Activated B cell treated with CpG ODN at 0.5 μM for 24 hours (primary cell): ENCODE measurements around the gene TBC1D16. TPM values are rescaled to one million over a fixed set of nuclear protein-coding genes. Genes with fewer than 3 reads are reported as not detected.
"Not testable (repeated sequence)": the region's sequence is repeated elsewhere in the genome, so short reads cannot be mapped to it uniquely, and the experiment has no call there.

Experiments
- ATAC-seq: fragments of 200-7000 bp; cut with Tn5 transposase; one replicate; pipeline ENCODE4 v1.10.0; 2021; ENCODE audit warnings: low read depth, mild to moderate bottlenecking, moderate library complexity
- CTCF ChIA-PET: fragments of 350-600 bp; sonication (Branson Sonifier 250); formaldehyde crosslinking; loops from one replicate; lab custom pipeline; 2021; ENCODE audit warnings: antibody characterized with exemption; lab: Charles Lee
- POLR2A ChIA-PET: fragments of 350-600 bp; sonication (Branson Sonifier 250); formaldehyde crosslinking; loops from one replicate; lab custom pipeline; 2021; ENCODE audit warnings: antibody characterized with exemption; lab: Charles Lee
- DNase-seq: peaks from one replicate; pipeline ENCODE4 v3.0.0; 2022
- H3K27ac Mint-ChIP-seq: one replicate; pipeline ENCODE4 v1.8.0; 2020; ENCODE audit warnings: mixed read lengths
- H3K27me3 Mint-ChIP-seq: one replicate; pipeline ENCODE4 v1.8.0; 2021; ENCODE audit warnings: mixed read lengths
- H3K36me3 Mint-ChIP-seq: one replicate; pipeline ENCODE4 v1.8.0; 2021; ENCODE audit warnings: low read depth, mixed read lengths
- H3K4me1 Mint-ChIP-seq: one replicate; pipeline ENCODE4 v1.8.0; 2021; ENCODE audit warnings: mixed read lengths
- H3K4me3 Mint-ChIP-seq: one replicate; pipeline ENCODE4 v1.8.0; 2020; ENCODE audit warnings: mild to moderate bottlenecking, mixed read lengths
- H3K9me3 Mint-ChIP-seq: one replicate; pipeline ENCODE4 v1.8.0; 2020; ENCODE audit warnings: mixed read lengths
- intact Hi-C: fragments of 100-400 bp; cut with micrococcal nuclease; formaldehyde crosslinking; loops from one replicate; pipeline ENCODE4 v1.15.1; 2024
- total RNA-seq: library from RNA; stranded (reverse); gene quantifications from 2 replicates; pipeline ENCODE4 v1.2.3, GENCODE V29; 2022
- TF ChIP-seq, protein P1 (sequence below): fragments of 200-600 bp; IDR thresholded peaks from one replicate; pipeline ENCODE4 v1.8.0; 2022; ENCODE audit warnings: antibody characterized with exemption, mild to moderate bottlenecking

Gene TBC1D16
- total RNA-seq, 1 donor from 2014 or later = 2.6 TPM

DNA sequence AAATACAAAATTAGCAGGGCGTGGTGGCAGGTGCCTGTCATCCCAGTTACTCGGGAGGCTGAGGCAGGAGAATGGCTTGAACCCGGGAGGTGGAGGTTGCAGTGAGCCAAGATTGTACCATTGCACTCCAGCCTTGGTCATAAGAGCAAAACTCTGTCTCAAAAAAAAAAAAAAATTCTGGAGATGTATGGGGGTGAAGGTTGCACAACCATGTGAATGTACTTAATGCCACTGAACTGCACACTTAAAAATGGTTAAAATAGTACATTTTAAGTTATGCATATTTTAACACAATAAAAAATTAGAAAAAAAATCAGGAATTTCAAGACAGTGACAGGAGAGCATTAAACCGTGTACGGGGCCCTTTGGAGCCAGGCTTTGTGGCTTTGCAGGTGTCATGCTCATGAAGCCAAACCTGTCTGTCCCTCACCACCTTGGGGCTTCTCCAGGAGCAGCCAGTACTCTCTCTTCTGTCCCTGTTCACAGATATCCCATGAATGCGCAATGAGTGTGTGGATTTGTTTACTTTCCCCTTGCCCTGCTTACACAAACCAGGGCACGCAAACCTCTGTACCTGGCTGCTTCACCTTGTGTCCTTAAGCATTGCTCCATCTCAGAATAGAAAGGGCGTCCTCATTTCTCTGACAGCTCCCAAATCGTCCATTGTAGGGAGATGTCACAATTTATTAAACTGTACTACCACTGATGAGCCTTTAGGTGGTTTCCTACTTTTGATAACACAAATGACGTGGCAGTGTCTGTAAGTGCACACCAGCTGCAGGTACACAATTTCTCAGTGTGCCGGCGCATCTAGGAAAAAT lies 138.2 kb downstream of the TBC1D16 start:
- intact Hi-C loops = no loop called here
- DNase-seq (no peak), ATAC-seq (no peak)
- TF ChIP-seq, protein P1, sequence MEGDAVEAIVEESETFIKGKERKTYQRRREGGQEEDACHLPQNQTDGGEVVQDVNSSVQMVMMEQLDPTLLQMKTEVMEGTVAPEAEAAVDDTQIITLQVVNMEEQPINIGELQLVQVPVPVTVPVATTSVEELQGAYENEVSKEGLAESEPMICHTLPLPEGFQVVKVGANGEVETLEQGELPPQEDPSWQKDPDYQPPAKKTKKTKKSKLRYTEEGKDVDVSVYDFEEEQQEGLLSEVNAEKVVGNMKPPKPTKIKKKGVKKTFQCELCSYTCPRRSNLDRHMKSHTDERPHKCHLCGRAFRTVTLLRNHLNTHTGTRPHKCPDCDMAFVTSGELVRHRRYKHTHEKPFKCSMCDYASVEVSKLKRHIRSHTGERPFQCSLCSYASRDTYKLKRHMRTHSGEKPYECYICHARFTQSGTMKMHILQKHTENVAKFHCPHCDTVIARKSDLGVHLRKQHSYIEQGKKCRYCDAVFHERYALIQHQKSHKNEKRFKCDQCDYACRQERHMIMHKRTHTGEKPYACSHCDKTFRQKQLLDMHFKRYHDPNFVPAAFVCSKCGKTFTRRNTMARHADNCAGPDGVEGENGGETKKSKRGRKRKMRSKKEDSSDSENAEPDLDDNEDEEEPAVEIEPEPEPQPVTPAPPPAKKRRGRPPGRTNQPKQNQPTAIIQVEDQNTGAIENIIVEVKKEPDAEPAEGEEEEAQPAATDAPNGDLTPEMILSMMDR = no peak
- H3K4me3 Mint-ChIP-seq = no peak overlapping the region
- H3K4me1 Mint-ChIP-seq = no peaks in the 10 kb centered on the region
- H3K27me3 Mint-ChIP-seq = peaks cover 23% of the 10 kb centered on the region
- peaks cover 8% of the 10 kb centered on the region for H3K9me3 Mint-ChIP-seq
- CTCF ChIA-PET = interaction anchor here (1.1 kb wide), 1 partner anchor 73 kb away, joined by 3 read pairs; no protein-coding TSS in a partner anchor
- H3K36me3 Mint-ChIP-seq = no peaks in the 10 kb centered on the region
- no peak overlapping the region for H3K27ac Mint-ChIP-seq
- POLR2A ChIA-PET = no interaction called here

DNA sequence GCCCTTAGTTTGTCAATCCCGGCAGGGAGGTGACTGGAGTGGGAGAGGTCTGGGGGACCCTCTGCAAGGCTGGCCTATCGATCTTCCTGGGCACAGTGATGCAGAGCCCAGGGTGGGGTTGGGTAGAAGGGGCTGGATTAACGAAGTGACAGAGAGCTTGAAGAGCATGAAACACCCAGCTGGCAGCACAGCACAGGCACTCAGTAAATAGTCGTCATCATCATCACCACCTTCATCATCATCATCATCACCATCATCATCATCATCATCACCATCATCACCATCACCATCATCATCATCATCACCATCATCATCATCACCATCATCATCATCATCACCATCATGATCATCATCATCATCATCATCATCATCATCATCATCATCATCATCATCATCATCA lies 142.2 kb downstream of the TBC1D16 start:
- H3K27me3 Mint-ChIP-seq = peaks cover 37% of the 10 kb centered on the region
- POLR2A ChIA-PET, H3K4me3 Mint-ChIP-seq, H3K36me3 Mint-ChIP-seq, CTCF ChIA-PET, H3K27ac Mint-ChIP-seq, intact Hi-C loops, H3K4me1 Mint-ChIP-seq, H3K9me3 Mint-ChIP-seq, DNase-seq, ATAC-seq: not testable (repeated sequence)

DNA sequence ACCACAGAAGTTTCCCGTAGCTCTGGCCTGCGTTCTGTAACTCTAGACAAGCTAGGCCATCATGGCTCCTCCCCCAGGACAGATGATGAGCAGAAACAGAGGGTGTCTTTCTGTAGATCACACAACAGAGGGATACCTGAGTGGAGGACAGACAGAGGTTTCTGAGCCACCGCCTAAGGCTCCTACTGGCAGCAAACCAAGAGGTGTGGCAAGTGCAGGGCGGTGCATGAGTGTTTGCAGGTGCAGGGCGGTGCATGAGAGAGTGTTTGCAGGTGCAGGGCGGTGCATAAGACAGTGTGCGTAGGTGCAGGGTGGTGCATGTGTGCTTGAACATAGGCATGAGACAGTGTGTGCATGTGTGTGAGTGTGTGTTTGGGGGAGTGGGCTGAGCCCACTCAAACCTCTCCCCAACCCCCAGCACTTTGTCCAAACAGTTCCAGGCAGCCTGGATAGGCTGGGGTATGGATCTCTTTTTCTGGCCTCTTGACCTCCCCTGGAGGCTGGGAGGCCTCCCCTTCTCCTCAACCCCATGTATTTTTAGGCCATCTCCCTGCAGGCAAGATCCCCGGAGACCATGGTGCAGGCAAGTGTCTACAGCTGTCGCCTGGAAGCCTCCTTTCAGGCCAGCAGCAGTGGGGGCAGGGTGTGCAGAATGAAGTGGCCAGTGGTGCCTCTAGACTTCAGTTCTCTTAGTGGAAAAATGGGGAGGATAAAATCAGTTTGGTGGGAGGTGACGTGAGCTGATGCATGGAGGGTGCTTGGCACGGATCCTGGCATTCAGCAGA lies 143.0 kb downstream of the TBC1D16 start:
- Mint-ChIP-seq H3K36me3 (no peaks in the 10 kb centered on the region), H3K9me3 (no peaks in the 10 kb centered on the region), H3K4me1 (no peaks in the 10 kb centered on the region), H3K27me3 (peaks cover 36% of the 10 kb centered on the region), H3K4me3 (no peak overlapping the region), H3K27ac (no peak overlapping the region)
- intact Hi-C loops = no loop called here
- ChIA-PET POLR2A (no interaction called here), CTCF (no interaction called here)
- TF ChIP-seq, protein P1 = no peak
- DNase-seq = no peak
- no peak for ATAC-seq

DNA sequence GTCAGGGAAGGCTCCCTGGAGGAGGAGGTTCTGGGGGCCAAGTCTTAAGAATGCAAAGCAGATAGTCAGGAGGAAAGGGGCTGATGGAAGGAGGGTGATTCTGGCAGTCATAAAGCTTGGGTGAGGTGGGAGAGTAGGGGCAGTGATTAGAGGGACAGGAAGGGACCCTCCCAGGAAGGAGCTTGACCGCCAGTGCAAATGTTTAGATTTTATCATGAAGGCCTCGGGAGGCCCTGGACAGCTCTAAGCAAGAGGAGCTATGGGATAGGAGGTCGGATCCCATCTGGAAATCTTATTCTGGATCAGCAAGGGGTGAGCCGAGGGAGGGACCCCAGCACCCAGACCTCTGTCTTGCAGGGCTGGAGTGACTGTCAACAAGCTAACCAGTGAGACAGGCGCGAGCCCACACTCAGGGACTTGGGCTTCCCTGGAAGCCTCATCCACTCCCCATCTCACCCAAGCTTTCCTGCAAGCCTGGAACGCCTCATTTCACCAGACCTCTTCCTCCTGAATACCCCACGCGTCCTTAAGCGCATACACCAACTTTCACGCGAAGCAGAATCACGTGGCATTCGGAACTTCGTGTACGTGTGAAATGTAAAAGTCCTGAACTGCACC lies 144.4 kb downstream of the TBC1D16 start:
- H3K9me3 Mint-ChIP-seq = no peaks in the 10 kb centered on the region
- H3K4me1 Mint-ChIP-seq = no peaks in the 10 kb centered on the region
- H3K36me3 Mint-ChIP-seq = no peaks in the 10 kb centered on the region
- TF ChIP-seq, protein P1 = no peak
- intact Hi-C loops = no loop called here
- CTCF ChIA-PET = interaction anchor here (0.9 kb wide), 1 partner anchor 21 kb away, joined by 3 read pairs; no protein-coding TSS in a partner anchor
- H3K27ac Mint-ChIP-seq = no peak overlapping the region
- ATAC-seq = no peak
- H3K4me3 Mint-ChIP-seq = no peak overlapping the region
- peaks cover 41% of the 10 kb centered on the region for H3K27me3 Mint-ChIP-seq
- no peak for DNase-seq
- POLR2A ChIA-PET = interaction anchor here (1.0 kb wide), 1 partner anchor 29 kb away, joined by 3 read pairs; no protein-coding TSS in a partner anchor

GRCh38 chr17:79890706-79891105 lies 145.0 kb downstream of the TBC1D16 start:
- no peak for ATAC-seq
- TF ChIP-seq, protein P1 = no peak
- H3K9me3 Mint-ChIP-seq = no peaks in the 10 kb centered on the region
- no peak overlapping the region for H3K27ac Mint-ChIP-seq
- CTCF ChIA-PET = no interaction called here
- intact Hi-C loops = no loop called here
- peaks cover 41% of the 10 kb centered on the region for H3K27me3 Mint-ChIP-seq
- H3K36me3 Mint-ChIP-seq = no peaks in the 10 kb centered on the region
- POLR2A ChIA-PET = no interaction called here
- no peak overlapping the region for H3K4me3 Mint-ChIP-seq
- H3K4me1 Mint-ChIP-seq = no peaks in the 10 kb centered on the region
- DNase-seq = no peak
